PC-9 (cell line): ENCODE measurements around the gene ENTHD1. TPM values are rescaled to one million over a fixed set of nuclear protein-coding genes. Genes with fewer than 3 reads are reported as not detected.

Experiments
- BruUV-seq: library from RNA; stranded (reverse); fragments of 400-500 nt; replicated peaks from 2 replicates; lab custom pipeline; 2021; lab: Mats Ljungman, UMichigan
- CTCF ChIA-PET: fragments of 300-600 bp; sonication (Branson Sonifier 250); formaldehyde crosslinking; loops from one replicate; lab custom pipeline; 2022; ENCODE audit warnings: antibody characterized with exemption; lab: Charles Lee
- POLR2A ChIA-PET: fragments of 300-600 bp; sonication (Branson Sonifier 250); formaldehyde crosslinking; loops from one replicate; lab custom pipeline; 2022; ENCODE audit warnings: antibody characterized with exemption; ENCODE audit not compliant: unreplicated experiment; lab: Charles Lee
- DNase-seq, 2 experiments: peaks; one replicate each; pipeline versions ENCODE4 v3.0.0 to v3.0.0-alpha.2; 2015 to 2022; ENCODE audit warnings: mixed read lengths in 1 of 2
- H2AFZ ChIP-seq: fragments of 200-600 bp; sonication (generic); 2 replicates; pipeline ENCODE4 v1.8.1; 2017; ENCODE audit warnings: antibody characterized with exemption
- H3F3A ChIP-seq: fragments of 200-600 bp; sonication (generic); 2 replicates; pipeline ENCODE4 v1.8.1; 2017; ENCODE audit warnings: antibody characterized with exemption, mild to moderate bottlenecking, low read depth; ENCODE audit not compliant: insufficient read depth
- H3K27ac ChIP-seq: fragments of 200-600 bp; sonication (generic); 2 replicates; pipeline ENCODE4 v1.6.1; 2016; ENCODE audit warnings: mixed run types
- H3K27me3 ChIP-seq: fragments of 200-600 bp; sonication (generic); 2 replicates; pipeline ENCODE4 v1.6.1; 2016; ENCODE audit warnings: low read depth, mixed run types; ENCODE audit not compliant: insufficient read depth
- H3K36me3 ChIP-seq: fragments of 200-600 bp; sonication (generic); 2 replicates; pipeline ENCODE4 v1.6.1; 2016; ENCODE audit warnings: low read depth, mixed run types
- H3K4me1 ChIP-seq: fragments of 200-600 bp; sonication (generic); replicated peaks from 2 replicates; pipeline ENCODE4 v1.6.1; 2016; ENCODE audit warnings: mixed run types; ENCODE audit not compliant: insufficient read depth
- H3K4me2 ChIP-seq: fragments of 200-600 bp; sonication (generic); 2 replicates; pipeline ENCODE4 v1.6.1; 2017; ENCODE audit warnings: mixed run types
- H3K4me3 ChIP-seq: fragments of 200-600 bp; sonication (generic); 2 replicates; pipeline ENCODE4 v1.6.1; 2016; ENCODE audit warnings: mixed run types
- H3K79me2 ChIP-seq: fragments of 200-600 bp; sonication (generic); 2 replicates; pipeline ENCODE4 v1.6.1; 2017; ENCODE audit warnings: low read depth, mixed run types
- H3K9me2 ChIP-seq: fragments of 200-600 bp; sonication (generic); 2 replicates; pipeline ENCODE4 v1.8.1; 2017; ENCODE audit warnings: mild to moderate bottlenecking; ENCODE audit not compliant: insufficient read depth
- H3K9me3 ChIP-seq: fragments of 200-600 bp; sonication (generic); 2 replicates; pipeline ENCODE4 v1.8.1; 2016; ENCODE audit warnings: low read depth; ENCODE audit not compliant: insufficient read depth
- H4K20me1 ChIP-seq: fragments of 200-600 bp; sonication (generic); 2 replicates; pipeline ENCODE4 v1.8.1; 2017; ENCODE audit not compliant: insufficient read depth
- CTCF ChIP-seq: fragments of 200-600 bp; sonication (generic); conservative IDR thresholded peaks from 2 replicates; pipeline ENCODE4 v1.6.1; 2017; ENCODE audit warnings: mixed run types, antibody characterized with exemption, mild to moderate bottlenecking, moderate library complexity
- EZH2 ChIP-seq: fragments of 200-600 bp; sonication (generic); IDR thresholded peaks from 2 replicates; pipeline ENCODE4 v1.8.0; 2017; ENCODE audit warnings: antibody characterized with exemption, low read depth
- intact Hi-C: fragments of 100-400 bp; cut with micrococcal nuclease; formaldehyde crosslinking; loops from one replicate; pipeline ENCODE4 v1.10.0; 2022; ENCODE audit not compliant: unreplicated experiment
- total RNA-seq: library from RNA; stranded (reverse); gene quantifications from 2 replicates; pipeline ENCODE4 v1.2.3, GENCODE V29; 2021

The ENTHD1 gene
- total RNA-seq, 1 experiment from 2014 or later: not detected

GRCh38 chr22:39825661-39826102 is 67.9 kb downstream of the ENTHD1 start:
- POLR2A ChIA-PET: no interaction called here
- Histone ChIP-seq H2AFZ (no peak overlapping the region), H3K79me2 (no peaks in the 10 kb centered on the region), H4K20me1 (no peaks in the 10 kb centered on the region; the same call in 1 of the 2 replicates), H3F3A (no peaks in the 10 kb centered on the region), H3K9me3 (no peaks in the 10 kb centered on the region), H3K9me2 (no peaks in the 10 kb centered on the region), H3K4me2 (no peak overlapping the region), H3K27me3 (peaks cover 12% of the 10 kb centered on the region), H3K4me1 (0 out of 2 replicates have a peak, but pooled peaks cover 1% of the 10 kb centered on the region), H3K4me3 (no peak overlapping the region), H3K36me3 (no peaks in the 10 kb centered on the region), H3K27ac (no peak overlapping the region)
- BruUV-seq: no TSS peak
- CTCF ChIA-PET: no interaction called here
- no peak for DNase-seq
- TF ChIP-seq EZH2 (no peak), CTCF (no peak)
- intact Hi-C loops: no loop called here

- Histone ChIP-seq H3K79me2 (no peaks in the 10 kb centered on the region), H3K4me2 (no peak overlapping the region), H3K9me3 (no peaks in the 10 kb centered on the region), H3K9me2 (no peaks in the 10 kb centered on the region), H2AFZ (no peak overlapping the region), H4K20me1 (no peaks in the 10 kb centered on the region), H3K4me3 (no peak overlapping the region), H3K36me3 (no peaks in the 10 kb centered on the region), H3K27ac (no peak overlapping the region), H3F3A (no peaks in the 10 kb centered on the region), H3K4me1 (peaks cover 9% of the 10 kb centered on the region), H3K27me3 (0 out of 2 replicates have a peak, but pooled peaks cover 5% of the 10 kb centered on the region)
- ChIA-PET POLR2A (no interaction called here), CTCF (no interaction called here)
- intact Hi-C loops: no loop called here
- BruUV-seq: no TSS peak
- DNase-seq: no peak
- no peak for TF ChIP-seq CTCF
- no peak for TF ChIP-seq EZH2
These were observed 72.6 kb downstream of the ENTHD1 start for GRCh38 chr22:39821008-39821407.

GRCh38 chr22:39820256-39820655 is 73.3 kb downstream of the ENTHD1 start:
- H3K27me3 ChIP-seq: 0 out of 2 replicates have a peak, but pooled peaks cover 5% of the 10 kb centered on the region
- peaks cover 9% of the 10 kb centered on the region for H3K4me1 ChIP-seq
- no peak overlapping the region for H3K4me3 ChIP-seq
- BruUV-seq: no TSS peak
- intact Hi-C loops: no loop called here
- TF ChIP-seq EZH2: no peak
- no peak for TF ChIP-seq CTCF
- no peak overlapping the region for H3K4me2 ChIP-seq
- no peaks in the 10 kb centered on the region for H3K9me3 ChIP-seq
- no peaks in the 10 kb centered on the region for H3K9me2 ChIP-seq
- ChIA-PET CTCF (no interaction called here), POLR2A (no interaction called here)
- no peaks in the 10 kb centered on the region for H3F3A ChIP-seq
- no peaks in the 10 kb centered on the region for H3K36me3 ChIP-seq
- H2AFZ ChIP-seq: no peak overlapping the region
- DNase-seq: peak in 1 of 2 experiments; percentile 9
- H4K20me1 ChIP-seq: no peaks in the 10 kb centered on the region
- no peaks in the 10 kb centered on the region for H3K79me2 ChIP-seq
- no peak overlapping the region for H3K27ac ChIP-seq
